OCI-LY1 (cell line): ENCODE data around the gene SLC7A4.
"Not testable (repeated sequence)": the region's sequence is repeated elsewhere in the genome, so short reads cannot be mapped to it uniquely, and the experiment has no call there.

Source experiments
- H2AFZ ChIP-seq: fragments of 200-600 bp; sonication (generic), shearing (Covaris generic); 2 replicates; pipeline ENCODE4 v1.6.0; 2014; ENCODE audit warnings: antibody characterized with exemption, mild to moderate bottlenecking, low read length
- H3F3A ChIP-seq: fragments of 200-600 bp; sonication (generic), shearing (Covaris generic); 2 replicates; pipeline ENCODE4 v1.6.0; 2014; ENCODE audit warnings: mild to moderate bottlenecking, antibody characterized with exemption, low read length, moderate library complexity; ENCODE audit not compliant: insufficient read depth
- H3K27ac ChIP-seq: fragments of 200-600 bp; sonication (generic); 2 replicates; pipeline ENCODE4 v1.5.1; 2014; ENCODE audit warnings: low read length, mixed run types, mild to moderate bottlenecking, low read depth; ENCODE audit not compliant: poor library complexity, severe bottlenecking
- H3K27me3 ChIP-seq: fragments of 200-600 bp; sonication (generic); 2 replicates; pipeline ENCODE4 v1.6.0; 2014; ENCODE audit warnings: antibody characterized with exemption, mild to moderate bottlenecking, low read length, moderate library complexity; ENCODE audit not compliant: insufficient read depth
- H3K36me3 ChIP-seq: fragments of 200-600 bp; sonication (generic); 2 replicates; pipeline ENCODE4 v1.6.1; 2014; ENCODE audit warnings: mild to moderate bottlenecking, antibody characterized with exemption, low read length, moderate library complexity, mixed read lengths; ENCODE audit not compliant: insufficient read depth
- H3K4me1 ChIP-seq: fragments of 200-600 bp; sonication (generic); 2 replicates; pipeline ENCODE4 v1.5.1; 2014; ENCODE audit warnings: mild to moderate bottlenecking, low read length, moderate library complexity; ENCODE audit not compliant: insufficient read depth, severe bottlenecking
- H3K4me2 ChIP-seq: fragments of 200-600 bp; sonication (generic), shearing (Covaris generic); 2 replicates; pipeline ENCODE4 v1.6.1; 2014; ENCODE audit warnings: low read length
- H3K4me3 ChIP-seq: fragments of 200-600 bp; sonication (generic); 2 replicates; pipeline ENCODE4 v1.5.1; 2014; ENCODE audit warnings: low read length, low read depth, mild to moderate bottlenecking, mixed read lengths; ENCODE audit not compliant: poor library complexity, severe bottlenecking
- H3K79me2 ChIP-seq: fragments of 200-600 bp; shearing (Covaris generic); 2 replicates; pipeline ENCODE4 v1.6.1; 2016; ENCODE audit warnings: mixed run types, low read length, mixed read lengths; ENCODE audit not compliant: insufficient read depth
- H3K9ac ChIP-seq: fragments of 200-600 bp; sonication (generic), shearing (Covaris generic); 2 replicates; pipeline ENCODE4 v1.6.1; 2014; ENCODE audit warnings: mild to moderate bottlenecking, low read length, mixed read lengths
- H3K9me2 ChIP-seq: fragments of 200-600 bp; sonication (generic), shearing (Covaris generic); 2 replicates; pipeline ENCODE4 v1.6.1; 2014; ENCODE audit warnings: low read depth, mild to moderate bottlenecking, low read length, mixed read lengths
- H3K9me3 ChIP-seq: fragments of 200-600 bp; shearing (Covaris generic); 2 replicates; pipeline ENCODE4 v1.6.1; 2014; ENCODE audit warnings: low read length, mixed read lengths
- H4K20me1 ChIP-seq: fragments of 200-600 bp; sonication (generic), shearing (Covaris generic); 2 replicates; pipeline ENCODE4 v1.6.0; 2016; ENCODE audit warnings: mild to moderate bottlenecking, low read length; ENCODE audit not compliant: insufficient read depth
- EZH2 ChIP-seq: fragments of 200-600 bp; sonication (generic), shearing (Covaris generic); IDR thresholded peaks from 2 replicates; pipeline ENCODE4 v1.8.0; 2017; ENCODE audit warnings: borderline replicate concordance, mixed run types, mild to moderate bottlenecking, antibody characterized with exemption, low read length, moderate library complexity, mixed read lengths
- TF ChIP-seq, protein P1 (sequence below): fragments of 200-600 bp; sonication (generic), shearing (Covaris generic); IDR thresholded peaks from 2 replicates; pipeline ENCODE4 v1.5.1; 2017; ENCODE audit warnings: mild to moderate bottlenecking, antibody characterized with exemption, low read length, moderate library complexity, mixed read lengths

Gene SLC7A4

DNA sequence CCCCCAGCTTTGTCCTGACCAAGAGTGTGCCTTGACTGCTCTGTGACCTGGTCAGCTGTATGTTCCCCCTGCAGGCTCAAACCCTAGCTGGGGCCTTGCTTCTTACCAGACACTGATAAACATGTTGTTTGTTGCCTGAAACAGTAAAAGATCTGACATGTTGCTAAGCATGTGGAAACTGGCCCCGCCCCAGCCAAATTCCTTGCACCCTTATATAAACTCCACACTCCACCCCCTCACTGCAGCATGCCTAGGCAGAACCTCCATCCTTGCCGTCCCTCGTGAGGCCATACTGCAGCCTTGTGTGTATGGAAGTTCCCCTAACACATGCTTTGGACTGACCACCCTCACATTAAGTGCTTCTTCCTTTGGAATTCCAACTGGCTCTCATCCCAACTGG lies 40.7 kb upstream of the SLC7A4 start:
- Histone ChIP-seq H3F3A (no peaks in the 10 kb centered on the region), H3K36me3 (no peaks in the 10 kb centered on the region; the same call in 1 of the 2 replicates), H3K4me3 (no peak overlapping the region), H3K9me3 (no peaks in the 10 kb centered on the region), H2AFZ (no peak overlapping the region), H3K9ac (no peak overlapping the region), H3K4me2 (no peak overlapping the region), H3K79me2 (no peaks in the 10 kb centered on the region), H3K27ac (no peak overlapping the region), H3K4me1 (no peaks in the 10 kb centered on the region), H3K9me2 (no peaks in the 10 kb centered on the region), H3K27me3 (no peaks in the 10 kb centered on the region; the same call in 1 of the 2 replicates), H4K20me1 (no peaks in the 10 kb centered on the region)
- no peak for TF ChIP-seq EZH2
- TF ChIP-seq, protein P1, sequence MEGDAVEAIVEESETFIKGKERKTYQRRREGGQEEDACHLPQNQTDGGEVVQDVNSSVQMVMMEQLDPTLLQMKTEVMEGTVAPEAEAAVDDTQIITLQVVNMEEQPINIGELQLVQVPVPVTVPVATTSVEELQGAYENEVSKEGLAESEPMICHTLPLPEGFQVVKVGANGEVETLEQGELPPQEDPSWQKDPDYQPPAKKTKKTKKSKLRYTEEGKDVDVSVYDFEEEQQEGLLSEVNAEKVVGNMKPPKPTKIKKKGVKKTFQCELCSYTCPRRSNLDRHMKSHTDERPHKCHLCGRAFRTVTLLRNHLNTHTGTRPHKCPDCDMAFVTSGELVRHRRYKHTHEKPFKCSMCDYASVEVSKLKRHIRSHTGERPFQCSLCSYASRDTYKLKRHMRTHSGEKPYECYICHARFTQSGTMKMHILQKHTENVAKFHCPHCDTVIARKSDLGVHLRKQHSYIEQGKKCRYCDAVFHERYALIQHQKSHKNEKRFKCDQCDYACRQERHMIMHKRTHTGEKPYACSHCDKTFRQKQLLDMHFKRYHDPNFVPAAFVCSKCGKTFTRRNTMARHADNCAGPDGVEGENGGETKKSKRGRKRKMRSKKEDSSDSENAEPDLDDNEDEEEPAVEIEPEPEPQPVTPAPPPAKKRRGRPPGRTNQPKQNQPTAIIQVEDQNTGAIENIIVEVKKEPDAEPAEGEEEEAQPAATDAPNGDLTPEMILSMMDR, result no peak

DNA sequence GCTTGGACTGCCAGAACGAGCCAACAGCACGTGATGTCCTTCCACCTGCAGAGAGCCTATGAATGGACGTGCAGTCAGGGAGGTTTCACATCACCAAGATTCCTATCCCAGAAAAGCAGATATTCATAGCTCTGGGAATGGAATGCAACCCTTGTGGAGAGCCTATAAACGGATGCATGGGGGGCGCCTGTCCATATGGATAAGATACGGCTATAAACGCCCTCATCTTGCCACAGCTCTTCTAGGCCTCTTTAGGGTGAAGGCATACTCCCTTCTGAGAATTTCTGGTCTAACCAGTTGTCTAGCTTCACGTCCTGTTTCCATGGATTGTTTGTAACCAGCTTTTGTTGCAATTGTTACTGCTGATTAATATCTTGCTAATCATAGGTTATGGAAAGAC lies 39.4 kb upstream of the SLC7A4 start:
- not testable (repeated sequence) for H3K27me3 ChIP-seq, H3K9me2 ChIP-seq, H3K4me3 ChIP-seq, H3F3A ChIP-seq, H3K4me1 ChIP-seq, H2AFZ ChIP-seq, H3K27ac ChIP-seq, H3K9ac ChIP-seq, H3K4me2 ChIP-seq, H3K9me3 ChIP-seq, H3K79me2 ChIP-seq, H3K36me3 ChIP-seq, H4K20me1 ChIP-seq

DNA sequence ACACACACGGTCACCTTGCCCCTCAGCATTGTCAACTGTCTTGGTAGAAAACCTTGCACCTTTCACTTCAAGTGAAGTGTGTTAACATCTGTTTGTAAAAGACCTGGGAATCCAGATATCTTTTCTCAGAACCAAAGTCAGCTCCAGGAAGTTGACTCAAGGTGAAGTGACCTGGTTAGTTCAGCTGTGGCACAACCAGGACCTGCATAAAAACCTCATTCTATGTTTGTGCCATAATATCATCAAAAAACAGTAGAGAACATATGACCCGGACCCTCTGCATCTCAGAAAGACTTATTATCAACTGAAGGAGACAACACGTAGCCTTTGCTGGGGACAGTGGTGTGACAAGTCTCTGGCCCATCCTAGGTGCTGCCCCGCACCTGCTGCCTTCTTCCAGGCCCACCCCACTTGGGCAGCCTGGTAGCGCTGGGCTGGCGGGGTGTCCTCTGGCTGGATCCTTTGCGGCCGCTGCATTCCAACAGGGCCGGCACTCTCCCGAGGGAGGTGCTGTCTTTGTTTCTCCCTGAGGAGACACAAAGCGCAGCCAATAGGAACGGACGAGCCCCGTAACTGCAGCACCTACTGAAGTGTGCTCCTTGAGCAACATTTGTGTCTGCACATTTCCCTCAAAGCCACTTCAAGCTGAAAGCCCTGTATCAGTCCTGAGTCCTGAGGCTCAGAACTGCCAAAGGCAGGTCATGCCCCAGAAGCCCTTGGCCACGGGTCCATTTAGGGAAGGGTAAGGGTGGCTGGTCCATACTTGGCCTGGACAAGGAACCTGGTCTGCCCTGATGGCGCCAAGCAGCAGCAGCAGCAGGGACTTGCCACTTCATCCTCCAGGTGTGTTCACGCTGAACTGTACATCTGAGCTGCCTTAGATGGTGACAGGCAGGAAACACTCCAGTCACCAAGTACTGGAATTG lies 38.6 kb upstream of the SLC7A4 start:
- Histone ChIP-seq H3K4me1 (no peaks in the 10 kb centered on the region), H3K27me3 (no peaks in the 10 kb centered on the region; the same call in 1 of the 2 replicates), H3K79me2 (no peaks in the 10 kb centered on the region), H4K20me1 (no peaks in the 10 kb centered on the region), H3K36me3 (no peaks in the 10 kb centered on the region; the same call in 1 of the 2 replicates), H3K9me2 (no peaks in the 10 kb centered on the region), H3K4me2 (no peak overlapping the region), H3K27ac (no peak overlapping the region), H3K9ac (no peak overlapping the region), H3F3A (no peaks in the 10 kb centered on the region), H3K4me3 (no peak overlapping the region), H3K9me3 (no peaks in the 10 kb centered on the region), H2AFZ (no peak overlapping the region)
- no peak for TF ChIP-seq EZH2
- TF ChIP-seq, protein P1, result no peak
